Stomach (tissue), 9 donors: ENCODE measurements around the gene KAT14. TPM values are rescaled to one million over a fixed set of nuclear protein-coding genes. Genes with fewer than 3 reads are reported as not detected.
"Not testable (repeated sequence)": the region's sequence is repeated elsewhere in the genome, so short reads cannot be mapped to it uniquely, and the experiment has no call there.

Source experiments
- DNase-seq, 2 donors: peaks; one replicate each; pipeline versions ENCODE4 v3.0.0 to v3.0.0-alpha.2; 2013 to 2019
- H3K27ac ChIP-seq, 5 donors: fragments of 200-600 bp in 4 of 5; sonication (generic) in 4 of 5; one replicate each; pipeline ENCODE4 v1.5.1; 2013 to 2019; ENCODE audit warnings: mild to moderate bottlenecking in 1 of 5, moderate library complexity in 1 of 5
- H3K27me3 ChIP-seq, 3 donors: fragments of 200-600 bp; sonication (generic); one replicate each; pipeline ENCODE4 v1.5.1; 2017 to 2019; ENCODE audit warnings: mixed run types in 1 of 3
- H3K36me3 ChIP-seq, 4 donors: fragments of 200-600 bp; sonication (generic); 1 replicate in 3 of 4; 2 replicates in 1 of 4; pipeline ENCODE4 v1.5.1; 2016 to 2019
- H3K4me1 ChIP-seq, 4 donors: fragments of 200-600 bp; sonication (generic); one replicate each; pipeline ENCODE4 v1.5.1; 2016 to 2019
- H3K4me3 ChIP-seq, 4 donors: fragments of 200-600 bp; sonication (generic) in 3 of 4; one replicate each; pipeline ENCODE4 v1.5.1; 2016 to 2019; ENCODE audit warnings: mild to moderate bottlenecking in 1 of 4
- H3K9me3 ChIP-seq, 4 donors: fragments of 200-600 bp; sonication (generic); one replicate each; pipeline ENCODE4 v1.5.1; 2016 to 2019
- EP300 ChIP-seq: sonication (generic); formaldehyde crosslinking; IDR thresholded peaks from one replicate; pipeline ENCODE4 v1.6.1; 2017; ENCODE audit warnings: antibody characterized with exemption
- POLR2A ChIP-seq, 4 donors: fragments of 450-650 bp; IDR thresholded peaks; one replicate each; pipeline ENCODE4 v1.6.1; 2016; ENCODE audit warnings: antibody characterized with exemption in 4 of 4, control low read depth in 2 of 4, mild to moderate bottlenecking in 1 of 4, moderate library complexity in 1 of 4
- POLR2AphosphoS5 ChIP-seq, 3 donors: sonication (generic); formaldehyde crosslinking; IDR thresholded peaks; one replicate each; pipeline ENCODE4 v1.6.1; 2016; ENCODE audit warnings: antibody characterized with exemption in 3 of 3
- WGBS, 5 donors: extraction: QIAGEN DNeasy Blood & Tissue Kit in 3 of 5; methylation state at CpG; one replicate each; pipeline versions ENCODE4 v1.1.5 to v1.1.7; 2013 to 2018; 5-methylcytosine and 5-hydroxymethylcytosine counted together
- intact Hi-C: fragments of 100-400 bp; cut with DNase I; formaldehyde crosslinking; loops from one replicate; pipeline ENCODE4 v1.15.1; 2023; ENCODE audit warnings: low total_unique reads
- polyA plus RNA-seq, 3 donors: library from polyadenylated mRNA; stranded (reverse); fragments of 200-250 nt; gene quantifications; one replicate each; pipeline ENCODE4 v1.2.3, GENCODE V29; 2013
- total RNA-seq, 5 donors: library from RNA; depleted of rRNA; stranded (reverse); fragments of >200 nt; gene quantifications; one replicate each; pipeline versions ENCODE4 v1.1.0 to v1.2.3, GENCODE V29; 2014 to 2016
- TF ChIP-seq, protein P1 (sequence below), 7 experiments: fragments of 450-650 bp in 4 of 7; fragments of 200-600 bp in 3 of 7; sonication (generic) in 3 of 7; IDR thresholded peaks; one replicate each; pipeline ENCODE4 v1.5.1; 2016 to 2019; ENCODE audit warnings: antibody characterized with exemption in 7 of 7, control low read depth in 2 of 7, mild to moderate bottlenecking in 1 of 7
- donor health status: healthy with polysubstance abuse.
- donor health status: Bipolar disorder and iron deficiency.
- donor health status: healthy.

KAT14 gene
- total and polyA plus RNA-seq, 8 donors = 0.58 to 35.5 (median 10.9) TPM

DNA sequence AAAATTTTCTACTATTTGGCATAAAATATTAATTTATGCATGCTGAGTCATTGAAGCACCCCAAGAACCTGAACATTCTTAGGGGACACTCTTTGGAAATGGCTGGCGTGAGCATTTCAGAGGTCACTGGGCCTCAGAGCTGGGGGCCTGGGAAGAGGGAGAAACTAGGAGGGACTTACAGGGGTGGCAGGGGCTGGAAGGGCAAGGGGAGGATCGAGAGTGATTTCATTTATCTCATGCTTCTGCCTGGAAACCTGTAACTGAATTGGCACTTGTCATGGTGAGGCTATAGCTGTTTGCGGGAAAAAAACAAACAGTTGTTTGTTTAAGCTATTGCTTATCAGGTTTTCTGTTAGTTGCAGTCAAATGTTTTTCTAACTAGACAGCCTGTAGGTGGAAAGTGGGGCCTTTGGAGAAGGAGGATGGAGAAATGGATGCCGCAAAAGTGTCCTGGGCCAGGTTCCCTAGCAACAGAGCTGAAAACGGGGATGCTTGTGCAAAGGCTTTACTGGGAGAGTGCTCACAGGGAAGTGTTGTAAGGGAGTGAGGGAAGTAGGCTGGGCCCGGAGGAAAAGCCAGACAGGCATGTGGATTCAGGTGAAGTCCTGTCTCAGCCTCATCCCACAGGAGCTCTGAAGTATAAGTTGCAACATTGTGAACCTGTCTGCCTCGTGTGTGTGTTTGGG is 36.4 kb upstream of the KAT14 start:
- H3K4me3 ChIP-seq = no peak overlapping the region
- H3K27me3 ChIP-seq = peaks cover 0 to 5% (median 0%) of the 10 kb centered on the region in 3 donors
- TF ChIP-seq EP300 (no peak), POLR2AphosphoS5 (IDR thresholded peaks at IDR 0.05) (no peak), POLR2A (IDR thresholded peaks at IDR 0.05) (no peak)
- TF ChIP-seq, protein P1, sequence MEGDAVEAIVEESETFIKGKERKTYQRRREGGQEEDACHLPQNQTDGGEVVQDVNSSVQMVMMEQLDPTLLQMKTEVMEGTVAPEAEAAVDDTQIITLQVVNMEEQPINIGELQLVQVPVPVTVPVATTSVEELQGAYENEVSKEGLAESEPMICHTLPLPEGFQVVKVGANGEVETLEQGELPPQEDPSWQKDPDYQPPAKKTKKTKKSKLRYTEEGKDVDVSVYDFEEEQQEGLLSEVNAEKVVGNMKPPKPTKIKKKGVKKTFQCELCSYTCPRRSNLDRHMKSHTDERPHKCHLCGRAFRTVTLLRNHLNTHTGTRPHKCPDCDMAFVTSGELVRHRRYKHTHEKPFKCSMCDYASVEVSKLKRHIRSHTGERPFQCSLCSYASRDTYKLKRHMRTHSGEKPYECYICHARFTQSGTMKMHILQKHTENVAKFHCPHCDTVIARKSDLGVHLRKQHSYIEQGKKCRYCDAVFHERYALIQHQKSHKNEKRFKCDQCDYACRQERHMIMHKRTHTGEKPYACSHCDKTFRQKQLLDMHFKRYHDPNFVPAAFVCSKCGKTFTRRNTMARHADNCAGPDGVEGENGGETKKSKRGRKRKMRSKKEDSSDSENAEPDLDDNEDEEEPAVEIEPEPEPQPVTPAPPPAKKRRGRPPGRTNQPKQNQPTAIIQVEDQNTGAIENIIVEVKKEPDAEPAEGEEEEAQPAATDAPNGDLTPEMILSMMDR (IDR thresholded peaks at IDR 0.05) = no peak
- no peak for DNase-seq
- intact Hi-C loops = no loop called here
- H3K4me1 ChIP-seq = peaks cover 0 to 26% (median 17%) of the 10 kb centered on the region in 4 donors
- no peak overlapping the region for H3K27ac ChIP-seq
- H3K36me3 ChIP-seq = no peaks in the 10 kb centered on the region
- WGBS, 5 donors = 37 to 43% (median 41%) methylated on average over 7 of the region's 7 CpGs
- H3K9me3 ChIP-seq = no peaks in the 10 kb centered on the region

DNA sequence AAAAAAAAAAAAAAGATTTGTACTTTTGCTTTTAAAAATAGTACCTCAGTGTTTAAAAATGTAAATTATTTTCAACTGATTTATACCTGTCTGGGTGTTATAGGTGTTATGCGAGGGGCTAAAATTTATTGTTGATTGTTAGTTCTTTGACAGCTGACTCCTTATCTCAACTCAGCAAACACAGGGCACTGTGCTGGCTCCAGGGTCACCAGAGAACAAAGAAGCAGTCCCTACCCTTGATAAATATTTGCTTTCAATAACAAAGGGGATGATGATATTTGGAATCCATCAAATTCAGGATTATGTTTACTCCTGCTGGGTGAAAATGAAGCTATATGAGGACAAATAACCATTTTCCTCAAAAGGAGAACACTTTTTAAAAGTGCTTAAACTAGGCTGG is 34.2 kb upstream of the KAT14 start:
- 14 to 57% (median 32%) methylated on average over 1 of the region's 1 CpG for WGBS, 5 donors

DNA sequence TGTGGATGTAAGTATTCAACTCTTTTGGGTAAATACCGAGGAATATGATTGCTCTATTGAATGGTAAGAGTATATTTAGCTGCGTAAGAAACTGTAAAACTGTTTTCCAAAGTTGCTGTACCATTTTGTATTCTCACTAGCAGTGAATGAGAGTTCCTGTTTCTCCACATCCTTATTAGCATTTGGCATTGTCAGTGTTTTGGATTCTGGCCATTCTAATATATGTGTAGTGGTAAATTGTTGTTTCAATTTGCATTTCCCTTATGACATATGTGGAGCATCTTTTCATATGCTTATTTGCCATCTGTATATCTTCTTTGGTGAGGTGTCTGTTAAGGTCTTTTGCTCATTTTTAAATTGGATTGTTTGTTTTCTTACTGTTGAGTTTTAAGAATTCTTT is 29.3 kb upstream of the KAT14 start:
- 91 to 94% (median 93%) methylated on average over 2 of the region's 2 CpGs for WGBS, 5 donors
- DNase-seq = no peak
- intact Hi-C loops = no loop called here
- H3K27ac ChIP-seq = no peak overlapping the region
- H3K9me3 ChIP-seq = no peaks in the 10 kb centered on the region
- H3K4me1 ChIP-seq = peaks cover 0 to 22% (median 14%) of the 10 kb centered on the region in 4 donors
- no peaks in the 10 kb centered on the region for H3K36me3 ChIP-seq
- no peak overlapping the region for H3K4me3 ChIP-seq
- TF ChIP-seq POLR2A (IDR thresholded peaks at IDR 0.05) (no peak), EP300 (no peak), POLR2AphosphoS5 (IDR thresholded peaks at IDR 0.05) (no peak)
- TF ChIP-seq, protein P1 (IDR thresholded peaks at IDR 0.05) = no peak
- no peaks in the 10 kb centered on the region for H3K27me3 ChIP-seq

More for the DNA sequence above, 34.2 kb upstream of the KAT14 start:
- H3K27me3 ChIP-seq = peaks cover 0 to 4% (median 0%) of the 10 kb centered on the region in 3 donors
- peaks cover 0 to 26% (median 17%) of the 10 kb centered on the region in 4 donors for H3K4me1 ChIP-seq
- peak overlapping the region in 1 of 5 donors; percentile 61 for H3K27ac ChIP-seq
- intact Hi-C loops = no loop called here
- H3K4me3 ChIP-seq = no peak overlapping the region
- H3K36me3 ChIP-seq = no peaks in the 10 kb centered on the region
- H3K9me3 ChIP-seq = no peaks in the 10 kb centered on the region
- peak; percentile 49 to 60 for DNase-seq
- no peak for TF ChIP-seq POLR2A (IDR thresholded peaks at IDR 0.05)
- TF ChIP-seq POLR2AphosphoS5 (IDR thresholded peaks at IDR 0.05) = peak in 1 of 3 donors; percentile 22

DNA sequence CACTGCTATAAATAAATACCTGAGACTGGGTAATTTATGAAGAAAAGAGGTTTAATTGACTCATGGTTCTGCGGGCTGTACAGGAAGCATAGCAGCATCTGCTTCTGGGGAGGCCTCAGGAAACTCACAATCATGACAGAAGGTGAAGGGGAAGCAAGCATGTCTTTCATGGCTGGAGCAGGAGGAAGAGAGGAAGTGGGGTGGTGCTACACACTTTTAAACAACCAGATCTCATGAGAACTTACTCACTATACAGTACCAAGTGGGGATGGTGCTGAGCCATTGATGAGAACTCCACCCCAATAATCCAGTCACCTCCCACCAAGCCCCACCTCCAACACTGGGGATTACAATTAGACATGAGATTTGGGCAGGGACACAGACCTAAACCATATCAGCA is 9.1 kb upstream of the KAT14 start:
- H3K9me3 ChIP-seq, intact Hi-C loops, H3K4me1 ChIP-seq, H3K4me3 ChIP-seq, H3K36me3 ChIP-seq, H3K27me3 ChIP-seq, H3K27ac ChIP-seq, DNase-seq: not testable (repeated sequence)
- WGBS, 5 donors = 50 to 79% (median 72%) methylated on average over 1 of the region's 1 CpG

DNA sequence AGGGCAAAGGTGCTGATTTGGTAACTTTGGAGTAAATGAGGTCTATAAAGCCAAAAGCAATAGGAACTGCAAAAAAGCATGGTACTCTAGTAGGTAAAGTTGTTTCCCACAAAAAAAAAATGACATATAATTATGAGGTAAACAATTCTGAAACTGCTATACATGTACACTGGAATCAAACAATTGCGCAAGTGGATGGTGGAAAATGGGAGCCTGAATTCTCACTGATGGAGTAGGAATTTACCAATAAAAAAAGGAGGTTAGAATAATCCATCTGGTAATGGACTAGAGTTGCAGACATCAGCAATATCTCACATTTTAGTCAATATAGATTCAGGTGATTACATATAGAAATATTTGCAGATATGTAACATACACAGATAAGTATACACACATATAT is 5.0 kb upstream of the KAT14 start:
- TF ChIP-seq POLR2AphosphoS5 (IDR thresholded peaks at IDR 0.05) = no peak
- TF ChIP-seq POLR2A (IDR thresholded peaks at IDR 0.05) = no peak
- TF ChIP-seq, protein P1 (IDR thresholded peaks at IDR 0.05) = no peak
- Histone ChIP-seq H3K27me3 (no peaks in the 10 kb centered on the region), H3K27ac (peak overlapping the region in 1 of 5 donors; percentile 82), H3K4me1 (peaks cover 4 to 20% (median 11%) of the 10 kb centered on the region in 4 donors), H3K36me3 (no peaks in the 10 kb centered on the region), H3K9me3 (no peaks in the 10 kb centered on the region), H3K4me3 (no peak overlapping the region)
- intact Hi-C loops = no loop called here
- 91 to 98% (median 97%) methylated on average over 1 of the region's 1 CpG for WGBS, 5 donors
- DNase-seq = no peak
